HepG2 (cell line): ENCODE results near the gene ROPN1B. TPM values are rescaled to one million over a fixed set of nuclear protein-coding genes. Genes with fewer than 3 reads are reported as not detected.

ENCODE experiments used
- ATAC-seq: fragments of 200-7000 bp; cut with Tn5 transposase; 3 replicates; pipeline ENCODE4 v1.9.1; 2020; ENCODE audit warnings: mild to moderate bottlenecking, moderate library complexity
- BruUV-seq: library from RNA; stranded (reverse); fragments of 400-500 nt; replicated peaks from 2 replicates; lab custom pipeline; 2021; lab: Mats Ljungman, UMichigan
- CTCF ChIA-PET: fragments of 300-600 bp; formaldehyde crosslinking; extraction: SDS; loops from one replicate; lab custom pipeline; 2021; ENCODE audit warnings: low total read pairs, inconsistent platforms, low intra/inter-chr PET ratio; lab: Yijun Ruan, JAX
- POLR2A ChIA-PET: fragments of 350-600 bp; sonication (Branson Sonifier 250); formaldehyde crosslinking; loops from one replicate; lab custom pipeline; 2020; ENCODE audit warnings: antibody characterized with exemption, inconsistent platforms; lab: Yijun Ruan, JAX
- DNase-seq: peaks from one replicate; pipeline ENCODE4 v3.0.0-alpha.2; 2015; ENCODE audit warnings: low spot score
- FAIRE-seq: peaks from 3 replicates; lab custom pipeline; 2011; peaks lifted over from hg19 to GRCh38; lab: Jason Lieb, UNC
- H2AFZ ChIP-seq: one replicate; pipeline ENCODE4 v1.6.1; 2011; ENCODE audit warnings: low read length, inconsistent platforms
- H3K27ac ChIP-seq: fragments of 300-600 bp; 3 replicates; pipeline ENCODE4 v1.8.0; 2011; ENCODE audit warnings: mixed run types, mild to moderate bottlenecking, mixed read lengths, low read length, inconsistent platforms; ENCODE audit not compliant: insufficient read depth; ENCODE audit errors: extremely low read length
- H3K27me3 ChIP-seq, 2 experiments: fragments of 200-600 bp in 1 of 2; 2 replicates in 1 of 2; 3 replicates in 1 of 2; pipeline versions ENCODE4 v1.6.0 to v1.8.0; 2011; ENCODE audit warnings: low read length in 2 of 2, mild to moderate bottlenecking in 2 of 2, moderate library complexity in 2 of 2, inconsistent platforms in 1 of 2; ENCODE audit not compliant: insufficient read depth in 2 of 2, control insufficient read depth in 1 of 2
- H3K36me3 ChIP-seq, 2 experiments: fragments of 200-600 bp in 1 of 2; replicated peaks in 1 of 2; 2 replicates in 1 of 2; 3 replicates in 1 of 2; pipeline versions ENCODE4 v1.5.1 to v1.8.0; 2011; ENCODE audit warnings: low read length in 2 of 2, inconsistent platforms in 1 of 2; ENCODE audit not compliant: insufficient read depth in 2 of 2, control insufficient read depth in 1 of 2
- H3K4me1 ChIP-seq: 2 replicates; pipeline ENCODE4 v1.5.1; 2012; ENCODE audit warnings: low read length, inconsistent platforms; ENCODE audit not compliant: insufficient read depth
- H3K4me2 ChIP-seq: 2 replicates; pipeline ENCODE4 v1.6.0; 2011; ENCODE audit warnings: low read depth, low read length, inconsistent platforms
- H3K4me3 ChIP-seq, 3 experiments: fragments of 200-600 bp in 1 of 3; sonication (generic), shearing (Covaris generic) in 1 of 3; replicated peaks in 1 of 3; 2 replicates each; pipeline ENCODE4 v1.5.1; 2011 to 2016; ENCODE audit warnings: low read length in 3 of 3, inconsistent platforms in 2 of 3, low read depth in 2 of 3, mild to moderate bottlenecking in 2 of 3, control low read depth in 1 of 3, mixed read lengths in 1 of 3; ENCODE audit not compliant: insufficient read depth in 1 of 3
- H3K79me2 ChIP-seq: one replicate; pipeline ENCODE4 v1.6.1; 2011; ENCODE audit warnings: low read length, inconsistent platforms; ENCODE audit not compliant: insufficient read depth
- H3K9ac ChIP-seq: 2 replicates; pipeline ENCODE4 v1.6.0; 2011; ENCODE audit warnings: mild to moderate bottlenecking, low read depth, low read length, inconsistent platforms; ENCODE audit not compliant: insufficient read depth
- H3K9me3 ChIP-seq: 2 replicates; pipeline ENCODE4 v1.5.1; 2012; ENCODE audit warnings: mild to moderate bottlenecking, low read length
- H4K20me1 ChIP-seq: 2 replicates; pipeline ENCODE4 v1.6.0; 2011; ENCODE audit warnings: inconsistent platforms, mild to moderate bottlenecking, low read length, moderate library complexity; ENCODE audit not compliant: insufficient read depth
- BRCA1 ChIP-seq: sonication (generic); formaldehyde crosslinking; IDR thresholded peaks from 2 replicates; pipeline ENCODE4 v1.4.0; 2020; ENCODE audit warnings: missing genetic modification reagents
- FOXJ3 ChIP-seq: sonication (generic); formaldehyde crosslinking; IDR thresholded peaks from 2 replicates; pipeline ENCODE4 v1.4.0; 2020; ENCODE audit warnings: missing genetic modification reagents, mild to moderate bottlenecking, borderline replicate concordance
- GPBP1L1 ChIP-seq: sonication (generic); formaldehyde crosslinking; IDR thresholded peaks from 2 replicates; pipeline ENCODE4 v1.5.0; 2020; ENCODE audit warnings: mild to moderate bottlenecking, missing genetic modification reagents
- MED8 ChIP-seq: sonication (generic); formaldehyde crosslinking; IDR thresholded peaks from 2 replicates; pipeline ENCODE4 v1.8.1; 2023; ENCODE audit warnings: mild to moderate bottlenecking, missing genetic modification reagents; ENCODE audit not compliant: insufficient replicate concordance
- MLLT10 ChIP-seq: sonication (generic); formaldehyde crosslinking; IDR thresholded peaks from 2 replicates; pipeline ENCODE4 v1.4.0; 2020; ENCODE audit warnings: missing genetic modification reagents
- NFIC ChIP-seq: IDR thresholded peaks from 2 replicates; pipeline ENCODE4 v1.6.1; 2012; ENCODE audit warnings: mild to moderate bottlenecking, low read length, inconsistent platforms
- PHB2 ChIP-seq: fragments of 450-650 bp; IDR thresholded peaks from 2 replicates; pipeline ENCODE4 v1.6.1; 2018; ENCODE audit not compliant: partially characterized antibody
- POLR2AphosphoS2 ChIP-seq: IDR thresholded peaks from 2 replicates; pipeline ENCODE4 v1.6.1; 2011; ENCODE audit warnings: low read depth, low read length, improper control_type of control experiment
- RXRA ChIP-seq: sonication (generic); formaldehyde crosslinking; IDR thresholded peaks from 2 replicates; pipeline ENCODE4 v1.5.1; 2020; ENCODE audit warnings: missing genetic modification reagents
- SSRP1 ChIP-seq: IDR thresholded peaks from 2 replicates; pipeline ENCODE4 v1.6.1; 2016; ENCODE audit warnings: control low read depth
- ZFP41 ChIP-seq: sonication (generic); formaldehyde crosslinking; IDR thresholded peaks from 2 replicates; pipeline ENCODE4 v1.4.0; 2020; ENCODE audit warnings: mild to moderate bottlenecking, missing genetic modification reagents, borderline replicate concordance
- ZNF230 ChIP-seq: sonication (generic); formaldehyde crosslinking; IDR thresholded peaks from 2 replicates; pipeline ENCODE4 v1.4.0; 2020; ENCODE audit warnings: mild to moderate bottlenecking, missing genetic modification reagents
- ZNF343 ChIP-seq: sonication (generic); formaldehyde crosslinking; IDR thresholded peaks from 2 replicates; pipeline ENCODE4 v1.4.0; 2020; ENCODE audit warnings: mild to moderate bottlenecking, missing genetic modification reagents
- ZNF468 ChIP-seq: sonication (generic); formaldehyde crosslinking; IDR thresholded peaks from 2 replicates; pipeline ENCODE4 v1.8.0; 2022; ENCODE audit warnings: mild to moderate bottlenecking, moderate library complexity, missing genetic modification reagents
- ZNF605 ChIP-seq: sonication (generic); formaldehyde crosslinking; IDR thresholded peaks from 2 replicates; pipeline ENCODE4 v1.8.0; 2022; ENCODE audit warnings: mild to moderate bottlenecking, missing genetic modification reagents
- ZNF672 ChIP-seq: sonication (generic); formaldehyde crosslinking; IDR thresholded peaks from 2 replicates; pipeline ENCODE4 v1.8.1; 2022; ENCODE audit warnings: missing genetic modification reagents
- ZNF691 ChIP-seq: sonication (generic); formaldehyde crosslinking; IDR thresholded peaks from 2 replicates; pipeline ENCODE4 v1.4.0; 2020; ENCODE audit warnings: missing genetic modification reagents, low read depth, mild to moderate bottlenecking, borderline replicate concordance
- WGBS: methylation state at CpG from one replicate; pipeline ENCODE4 v1.1.6; 2017; ENCODE audit warnings: low lambda C conversion rate; 5-methylcytosine and 5-hydroxymethylcytosine counted together
- in situ Hi-C: cut with HindIII; loops from 2 replicates; pipeline ENCODE4 v1.10.0; 2017; ENCODE audit warnings: low pct_unique_long_range_greater_than_20kb; ENCODE audit not compliant: extremely low pct_ligation_motif_present
- intact Hi-C: fragments of 100-400 bp; cut with micrococcal nuclease; formaldehyde crosslinking; loops from one replicate; pipeline ENCODE4 v1.10.0; 2022; ENCODE audit not compliant: unreplicated experiment
- polyA plus RNA-seq, 8 experiments: library from polyadenylated mRNA; depleted of rRNA in 3 of 8; stranded (reverse) in 7 of 8; unstranded in 1 of 8; fragments of >200 nt; fragmentation: Illumina TruSeq in 4 of 8; extraction: Trizol in 4 of 8; gene quantifications; 2 replicates each; pipeline versions ENCODE4 v1.2.1 to v1.2.3, GENCODE V29; 2011 to 2016; ENCODE audit warnings: low read depth in 4 of 8, missing spikeins in 1 of 8, mixed read lengths in 1 of 8; ENCODE audit not compliant: insufficient read depth in 1 of 8
- total RNA-seq, 5 experiments: library from RNA; depleted of rRNA; stranded (reverse); fragments of >200 nt; fragmentation: Illumina TruSeq; extraction: Trizol; gene quantifications; 2 replicates each; pipeline ENCODE4 v1.2.3, GENCODE V29; 2016; ENCODE audit warnings: low read depth in 1 of 5
- TF ChIP-seq, protein P1 (sequence below): IDR thresholded peaks from 2 replicates; pipeline ENCODE4 v1.6.1; 2016; ENCODE audit warnings: mild to moderate bottlenecking
- TF ChIP-seq, protein P2 (sequence below): IDR thresholded peaks from 2 replicates; pipeline ENCODE4 v1.6.1; 2016; ENCODE audit warnings: low read depth
- TF ChIP-seq, protein P3 (sequence below): sonication (generic); formaldehyde crosslinking; IDR thresholded peaks from 2 replicates; pipeline ENCODE4 v1.9.0; 2022; ENCODE audit warnings: low read depth, missing genetic modification reagents

The ROPN1B gene
- total and polyA plus RNA-seq, 2 of the 13 experiments (the other 11 are each of a cell fraction or from before 2014, with no cell fraction given), result not detected

DNA sequence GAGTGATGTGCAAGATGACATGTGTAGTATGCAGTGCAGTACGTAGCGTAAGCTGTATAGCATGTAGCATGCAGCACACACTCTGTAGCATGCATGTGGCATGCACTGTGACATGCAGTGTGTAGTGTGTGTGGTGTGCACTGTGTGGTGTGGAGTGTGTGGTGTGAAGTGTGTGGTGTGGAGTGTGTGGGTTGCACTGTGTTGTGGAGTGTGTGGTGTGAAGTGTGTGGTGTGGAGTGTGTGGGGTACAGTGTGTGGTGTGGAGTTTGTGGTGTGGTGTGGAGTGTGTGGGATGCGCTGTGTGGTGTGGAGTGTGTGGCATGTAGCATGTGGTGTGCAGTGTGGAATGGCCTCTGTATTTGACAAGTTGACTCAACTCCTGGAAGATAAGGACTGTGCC is 39.2 kb downstream of the ROPN1B start:
- WGBS, result 100% methylated on average over 3 of the region's 3 CpGs
- in situ Hi-C loops (no loop called here), intact Hi-C loops (no loop called here)
- DNase-seq (no peak), ATAC-seq (no peak), FAIRE-seq (no peak)
- Histone ChIP-seq H3K4me1 (no peaks in the 10 kb centered on the region), H3K4me3 (no peak overlapping the region), H3K79me2 (no peaks in the 10 kb centered on the region), H3K27ac (no peak overlapping the region), H3K4me2 (no peak overlapping the region), H3K9me3 (no peaks in the 10 kb centered on the region), H2AFZ (no peak overlapping the region), H3K36me3 (peaks cover 6 to 7% of the 10 kb centered on the region in 2 experiments; a peak in 3 of 5 replicates), H3K9ac (no peak overlapping the region), H3K27me3 (no peaks in the 10 kb centered on the region), H4K20me1 (no peaks in the 10 kb centered on the region)
- ChIA-PET CTCF (no interaction called here), POLR2A (no interaction called here)
- no TSS peak for BruUV-seq
- TF ChIP-seq ZNF672, result no peak
- TF ChIP-seq, protein P1, sequence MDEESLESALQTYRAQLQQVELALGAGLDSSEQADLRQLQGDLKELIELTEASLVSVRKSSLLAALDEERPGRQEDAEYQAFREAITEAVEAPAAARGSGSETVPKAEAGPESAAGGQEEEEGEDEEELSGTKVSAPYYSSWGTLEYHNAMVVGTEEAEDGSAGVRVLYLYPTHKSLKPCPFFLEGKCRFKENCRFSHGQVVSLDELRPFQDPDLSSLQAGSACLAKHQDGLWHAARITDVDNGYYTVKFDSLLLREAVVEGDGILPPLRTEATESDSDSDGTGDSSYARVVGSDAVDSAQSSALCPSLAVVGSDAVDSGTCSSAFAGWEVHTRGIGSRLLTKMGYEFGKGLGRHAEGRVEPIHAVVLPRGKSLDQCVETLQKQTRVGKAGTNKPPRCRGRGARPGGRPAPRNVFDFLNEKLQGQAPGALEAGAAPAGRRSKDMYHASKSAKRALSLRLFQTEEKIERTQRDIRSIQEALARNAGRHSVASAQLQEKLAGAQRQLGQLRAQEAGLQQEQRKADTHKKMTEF, result no peak
- TF ChIP-seq ZFP41 (CRISPR knock-in tag), result no peak
- no peak for TF ChIP-seq ZNF230
- no peak for TF ChIP-seq RXRA (CRISPR knock-in tag)
- TF ChIP-seq MLLT10, result no peak
- no peak for TF ChIP-seq SSRP1
- no peak for TF ChIP-seq BRCA1 (CRISPR knock-in tag)
- TF ChIP-seq GPBP1L1 (CRISPR knock-in tag), result no peak
- no peak for TF ChIP-seq ZNF468 (CRISPR knock-in tag)
- TF ChIP-seq PHB2, result no peak
- TF ChIP-seq, protein P2, sequence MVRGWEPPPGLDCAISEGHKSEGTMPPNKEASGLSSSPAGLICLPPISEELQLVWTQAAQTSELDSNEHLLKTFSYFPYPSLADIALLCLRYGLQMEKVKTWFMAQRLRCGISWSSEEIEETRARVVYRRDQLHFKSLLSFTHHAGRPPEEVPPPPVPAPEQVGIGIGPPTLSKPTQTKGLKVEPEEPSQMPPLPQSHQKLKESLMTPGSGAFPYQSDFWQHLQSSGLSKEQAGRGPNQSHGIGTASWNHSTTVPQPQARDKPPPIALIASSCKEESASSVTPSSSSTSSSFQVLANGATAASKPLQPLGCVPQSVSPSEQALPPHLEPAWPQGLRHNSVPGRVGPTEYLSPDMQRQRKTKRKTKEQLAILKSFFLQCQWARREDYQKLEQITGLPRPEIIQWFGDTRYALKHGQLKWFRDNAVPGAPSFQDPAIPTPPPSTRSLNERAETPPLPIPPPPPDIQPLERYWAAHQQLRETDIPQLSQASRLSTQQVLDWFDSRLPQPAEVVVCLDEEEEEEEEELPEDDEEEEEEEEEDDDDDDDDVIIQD (CRISPR knock-in tag), result no peak
- TF ChIP-seq ZNF343 (CRISPR knock-in tag), result no peak
- TF ChIP-seq ZNF605 (CRISPR knock-in tag), result no peak
- TF ChIP-seq, protein P3, sequence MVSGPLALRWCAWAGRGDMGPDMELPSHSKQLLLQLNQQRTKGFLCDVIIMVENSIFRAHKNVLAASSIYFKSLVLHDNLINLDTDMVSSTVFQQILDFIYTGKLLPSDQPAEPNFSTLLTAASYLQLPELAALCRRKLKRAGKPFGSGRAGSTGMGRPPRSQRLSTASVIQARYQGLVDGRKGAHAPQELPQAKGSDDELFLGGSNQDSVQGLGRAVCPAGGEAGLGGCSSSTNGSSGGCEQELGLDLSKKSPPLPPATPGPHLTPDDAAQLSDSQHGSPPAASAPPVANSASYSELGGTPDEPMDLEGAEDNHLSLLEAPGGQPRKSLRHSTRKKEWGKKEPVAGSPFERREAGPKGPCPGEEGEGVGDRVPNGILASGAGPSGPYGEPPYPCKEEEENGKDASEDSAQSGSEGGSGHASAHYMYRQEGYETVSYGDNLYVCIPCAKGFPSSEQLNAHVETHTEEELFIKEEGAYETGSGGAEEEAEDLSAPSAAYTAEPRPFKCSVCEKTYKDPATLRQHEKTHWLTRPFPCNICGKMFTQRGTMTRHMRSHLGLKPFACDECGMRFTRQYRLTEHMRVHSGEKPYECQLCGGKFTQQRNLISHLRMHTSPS (CRISPR knock-in tag), result no peak
- TF ChIP-seq POLR2AphosphoS2, result no peak
- no peak for TF ChIP-seq MED8 (CRISPR knock-in tag)
- TF ChIP-seq NFIC, result no peak
- no peak for TF ChIP-seq ZNF691 (CRISPR knock-in tag)
- TF ChIP-seq FOXJ3, result no peak
